Activated naive CD4-positive, alpha-beta T cell treated with anti-CD3 and anti-CD28 coated beads for 36 hours (primary cell): Measurements from ENCODE around the gene CD59. TPM values are rescaled to one million over a fixed set of nuclear protein-coding genes. Genes with fewer than 3 reads are reported as not detected.

Source experiments
- CTCF ChIA-PET: fragments of 350-600 bp; sonication (Branson Sonifier 250); formaldehyde crosslinking; loops from one replicate; lab custom pipeline; 2021; ENCODE audit warnings: antibody characterized with exemption; lab: Charles Lee
- DNase-seq: peaks from one replicate; pipeline ENCODE4 v3.0.0-alpha.2; 2020
- H3K27ac Mint-ChIP-seq: one replicate; pipeline ENCODE4 v1.8.0; 2021; ENCODE audit warnings: mild to moderate bottlenecking, mixed read lengths
- H3K27me3 Mint-ChIP-seq: one replicate; pipeline ENCODE4 v1.8.0; 2021; ENCODE audit warnings: low read depth, mixed read lengths
- H3K36me3 Mint-ChIP-seq: one replicate; pipeline ENCODE4 v1.8.0; 2021; ENCODE audit warnings: low read depth, mixed read lengths
- H3K4me1 Mint-ChIP-seq: one replicate; pipeline ENCODE4 v1.8.0; 2021; ENCODE audit warnings: low read depth, mixed read lengths
- H3K4me3 Mint-ChIP-seq: one replicate; pipeline ENCODE4 v1.8.0; 2021; ENCODE audit warnings: mild to moderate bottlenecking, moderate library complexity, mixed read lengths
- H3K9me3 Mint-ChIP-seq: one replicate; pipeline ENCODE4 v1.8.0; 2021; ENCODE audit warnings: mixed read lengths
- intact Hi-C: fragments of 100-400 bp; cut with micrococcal nuclease; formaldehyde crosslinking; loops from one replicate; pipeline ENCODE4 v1.15.1; 2023
- total RNA-seq, 2 experiments: library from RNA; stranded (reverse); gene quantifications; one replicate each; pipeline ENCODE4 v1.2.3, GENCODE V29; 2021

Gene CD59
- total RNA-seq, 2 experiments from 2014 or later = 59.9 to 61.9 TPM

GRCh38 chr11:33700063-33700501, 36.1 kb downstream of the CD59 start:
- CTCF ChIA-PET = interaction anchor here (0.6 to 0.9 kb wide), 2 partner anchors 8 to 287 kb away, joined by 3 to 5 read pairs; no protein-coding TSS in a partner anchor
- peak overlapping the region; percentile 43 for H3K27ac Mint-ChIP-seq
- peaks cover 7% of the 10 kb centered on the region for H3K4me1 Mint-ChIP-seq
- H3K9me3 Mint-ChIP-seq = no peaks in the 10 kb centered on the region
- H3K4me3 Mint-ChIP-seq = peak overlapping the region; percentile 85
- H3K27me3 Mint-ChIP-seq = peaks cover 8% of the 10 kb centered on the region
- intact Hi-C loops = loop anchor here (1.0 to 10.0 kb wide), 6 partner anchors 36 to 1117 kb away; partner anchors contain the start of genes CAPRIN1, CD59, EIF3M and FBXO3
- no peak for DNase-seq
- H3K36me3 Mint-ChIP-seq = no peaks in the 10 kb centered on the region

GRCh38 chr11:33699515-33700062, 36.6 kb downstream of the CD59 start:
- CTCF ChIA-PET = interaction anchor here (0.6 to 0.9 kb wide), 2 partner anchors 7 to 287 kb away, joined by 3 to 5 read pairs; no protein-coding TSS in a partner anchor
- no peak for DNase-seq
- Mint-ChIP-seq H3K4me3 (peak overlapping the region; percentile 85), H3K36me3 (no peaks in the 10 kb centered on the region), H3K27ac (peak overlapping the region; percentile 43), H3K9me3 (no peaks in the 10 kb centered on the region), H3K27me3 (peaks cover 8% of the 10 kb centered on the region), H3K4me1 (peaks cover 7% of the 10 kb centered on the region)
- intact Hi-C loops = loop anchor here (1.0 to 10.0 kb wide), 6 partner anchors 37 to 1117 kb away; partner anchors contain the start of genes CAPRIN1, CD59, EIF3M and FBXO3

DNA sequence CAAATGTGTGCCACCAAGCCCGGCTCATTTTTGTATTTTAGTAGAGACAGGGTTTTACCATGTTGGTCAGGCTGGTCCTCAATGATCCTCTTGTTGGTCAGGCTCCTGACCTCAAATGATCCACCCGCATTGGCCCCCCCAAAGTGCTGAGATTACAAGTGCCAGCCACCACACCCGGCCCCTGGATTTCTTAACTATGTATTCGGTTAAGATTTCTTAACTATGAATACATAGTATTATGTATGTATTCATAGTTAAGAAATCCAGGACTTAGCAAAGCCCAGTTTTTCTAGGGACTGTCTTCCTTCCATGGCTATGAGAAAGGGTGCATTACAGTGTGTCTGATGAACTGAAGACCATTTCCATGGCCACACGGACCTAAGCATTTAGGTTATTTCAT, 37.3 kb downstream of the CD59 start:
- H3K4me1 Mint-ChIP-seq = peaks cover 7% of the 10 kb centered on the region
- no peak overlapping the region for H3K4me3 Mint-ChIP-seq
- CTCF ChIA-PET = no interaction called here
- H3K27me3 Mint-ChIP-seq = peaks cover 8% of the 10 kb centered on the region
- no peaks in the 10 kb centered on the region for H3K36me3 Mint-ChIP-seq
- no peak overlapping the region for H3K27ac Mint-ChIP-seq
- H3K9me3 Mint-ChIP-seq = no peaks in the 10 kb centered on the region
- DNase-seq = no peak
- intact Hi-C loops = no loop called here

GRCh38 chr11:33697997-33698396, 38.2 kb downstream of the CD59 start:
- no peak overlapping the region for H3K27ac Mint-ChIP-seq
- no peaks in the 10 kb centered on the region for H3K36me3 Mint-ChIP-seq
- H3K4me1 Mint-ChIP-seq = peaks cover 7% of the 10 kb centered on the region
- CTCF ChIA-PET = no interaction called here
- H3K27me3 Mint-ChIP-seq = peaks cover 11% of the 10 kb centered on the region
- intact Hi-C loops = no loop called here
- no peaks in the 10 kb centered on the region for H3K9me3 Mint-ChIP-seq
- no peak overlapping the region for H3K4me3 Mint-ChIP-seq
- DNase-seq = no peak

GRCh38 chr11:33696931-33697638, 39.1 kb downstream of the CD59 start:
- CTCF ChIA-PET = no interaction called here

DNA sequence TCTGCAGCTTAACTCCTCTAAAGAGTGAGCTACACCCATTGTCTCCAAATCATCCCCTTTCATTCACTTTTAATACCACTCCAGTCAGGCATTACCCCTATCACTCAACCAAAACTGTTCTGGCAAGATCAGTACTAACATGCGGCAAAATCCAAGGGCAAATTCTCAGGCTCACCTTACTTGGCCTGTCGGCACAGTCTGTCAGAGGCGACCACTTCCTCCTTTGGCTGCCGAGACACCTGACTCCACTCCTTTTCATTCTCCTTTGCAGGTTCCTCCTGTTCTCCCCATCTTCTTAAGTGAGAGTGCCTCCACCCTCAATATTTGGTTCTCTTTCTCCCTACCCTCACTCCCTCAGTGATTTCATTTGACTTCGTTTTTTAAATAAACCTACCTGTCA, 39.8 kb downstream of the CD59 start:
- peaks cover 11% of the 10 kb centered on the region for H3K27me3 Mint-ChIP-seq
- peaks cover 7% of the 10 kb centered on the region for H3K4me1 Mint-ChIP-seq
- no peak overlapping the region for H3K27ac Mint-ChIP-seq
- no peak overlapping the region for H3K4me3 Mint-ChIP-seq
- H3K9me3 Mint-ChIP-seq = no peaks in the 10 kb centered on the region
- DNase-seq = no peak
- intact Hi-C loops = no loop called here
- CTCF ChIA-PET = no interaction called here
- H3K36me3 Mint-ChIP-seq = no peaks in the 10 kb centered on the region

More at GRCh38 chr11:33696931-33697638, 39.1 kb downstream of the CD59 start:
- H3K9me3 Mint-ChIP-seq = no peaks in the 10 kb centered on the region
- H3K27me3 Mint-ChIP-seq = peaks cover 11% of the 10 kb centered on the region
- H3K36me3 Mint-ChIP-seq = no peaks in the 10 kb centered on the region
- intact Hi-C loops = no loop called here
- no peak overlapping the region for H3K27ac Mint-ChIP-seq
- no peak for DNase-seq
- H3K4me3 Mint-ChIP-seq = no peak overlapping the region
- peaks cover 7% of the 10 kb centered on the region for H3K4me1 Mint-ChIP-seq

DNA sequence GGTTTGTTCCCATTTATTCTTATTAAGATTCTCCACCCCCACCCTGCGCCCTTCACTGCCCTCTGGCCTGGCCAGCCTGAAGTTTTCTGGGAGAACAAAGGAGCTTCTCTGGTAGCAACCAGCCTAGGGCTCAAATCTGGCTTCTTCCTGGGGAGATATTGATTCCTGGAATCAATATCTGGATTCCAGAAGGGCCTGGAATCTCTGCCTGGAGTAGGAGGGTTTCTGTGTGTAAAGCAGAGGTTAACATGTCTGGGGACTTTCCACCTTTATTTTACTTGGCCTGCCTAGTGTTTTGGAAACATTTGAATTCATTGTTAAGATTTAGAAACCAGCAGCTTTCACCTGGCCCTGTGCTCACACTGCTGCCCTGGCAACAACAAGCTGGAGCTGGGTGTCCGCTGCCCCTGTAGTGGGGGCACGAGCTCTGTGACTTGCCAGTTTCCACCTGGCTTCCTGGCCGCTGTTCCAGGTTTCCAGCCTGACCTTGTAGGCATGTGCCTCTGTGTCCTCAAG, 41.1 kb downstream of the CD59 start:
- CTCF ChIA-PET = no interaction called here
- DNase-seq = no peak
- H3K4me3 Mint-ChIP-seq = no peak overlapping the region

DNA sequence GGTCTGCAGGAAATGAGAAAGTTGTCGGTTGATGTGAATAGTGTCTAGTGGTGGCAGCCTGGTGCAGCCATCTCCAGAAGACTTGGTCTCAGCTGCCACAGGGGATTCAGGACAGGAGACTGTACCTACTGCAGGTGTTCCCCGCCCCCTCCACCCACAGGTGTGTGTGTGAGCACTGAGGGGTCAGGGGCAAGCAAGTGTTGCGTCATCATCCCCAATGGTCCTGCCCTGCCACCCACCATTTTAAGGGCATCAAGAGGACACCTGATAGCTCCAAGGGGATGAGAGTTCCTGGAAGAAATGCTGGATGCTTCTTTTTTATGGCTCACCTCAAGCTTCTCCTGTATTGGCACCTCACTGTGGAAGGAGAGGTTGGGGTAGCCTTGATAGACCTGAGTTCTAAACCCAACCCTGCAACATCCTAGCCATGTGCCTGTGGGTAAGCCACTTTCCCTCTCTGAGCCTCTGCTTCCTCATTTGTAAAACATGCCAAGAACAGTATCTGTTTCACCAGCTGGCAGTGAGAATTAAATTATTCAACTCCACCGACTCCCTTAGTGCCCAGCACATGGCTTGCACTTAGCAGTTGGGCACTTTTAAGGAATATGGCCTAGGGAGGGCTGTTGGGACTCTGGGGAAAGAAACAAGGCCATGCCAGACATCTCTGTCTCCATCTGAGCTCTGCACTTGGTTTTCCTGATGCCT, 41.7 kb downstream of the CD59 start:
- Mint-ChIP-seq H3K27ac (no peak overlapping the region), H3K27me3 (peaks cover 7% of the 10 kb centered on the region), H3K4me1 (peaks cover 3% of the 10 kb centered on the region), H3K4me3 (no peak overlapping the region), H3K36me3 (no peaks in the 10 kb centered on the region), H3K9me3 (no peaks in the 10 kb centered on the region)
- CTCF ChIA-PET = interaction anchor here (1.1 kb wide), 1 partner anchor 9 kb away, joined by 6 read pairs; no protein-coding TSS in a partner anchor
- no peak for DNase-seq
- intact Hi-C loops = loop anchor here (5.0 kb wide), 1 partner anchor 72 kb away; no protein-coding TSS in a partner anchor

More for the DNA sequence above, 41.1 kb downstream of the CD59 start:
- intact Hi-C loops = no loop called here
- peaks cover 3% of the 10 kb centered on the region for H3K4me1 Mint-ChIP-seq
- H3K36me3 Mint-ChIP-seq = no peaks in the 10 kb centered on the region
- H3K27ac Mint-ChIP-seq = no peak overlapping the region
- no peaks in the 10 kb centered on the region for H3K9me3 Mint-ChIP-seq
- H3K27me3 Mint-ChIP-seq = peaks cover 11% of the 10 kb centered on the region

GRCh38 chr11:33692541-33692940, 43.7 kb downstream of the CD59 start:
- Mint-ChIP-seq H3K27ac (no peak overlapping the region), H3K4me1 (peaks cover 3% of the 10 kb centered on the region), H3K27me3 (peaks cover 7% of the 10 kb centered on the region), H3K36me3 (no peaks in the 10 kb centered on the region), H3K9me3 (no peaks in the 10 kb centered on the region), H3K4me3 (no peak overlapping the region)
- DNase-seq = no peak
- CTCF ChIA-PET = interaction anchor here (0.8 to 1.0 kb wide), 2 partner anchors 8 to 146 kb away, joined by 3 read pairs; no protein-coding TSS in a partner anchor
- intact Hi-C loops = loop anchor here (5.0 kb wide), 1 partner anchor 70 kb away; no protein-coding TSS in a partner anchor

DNA sequence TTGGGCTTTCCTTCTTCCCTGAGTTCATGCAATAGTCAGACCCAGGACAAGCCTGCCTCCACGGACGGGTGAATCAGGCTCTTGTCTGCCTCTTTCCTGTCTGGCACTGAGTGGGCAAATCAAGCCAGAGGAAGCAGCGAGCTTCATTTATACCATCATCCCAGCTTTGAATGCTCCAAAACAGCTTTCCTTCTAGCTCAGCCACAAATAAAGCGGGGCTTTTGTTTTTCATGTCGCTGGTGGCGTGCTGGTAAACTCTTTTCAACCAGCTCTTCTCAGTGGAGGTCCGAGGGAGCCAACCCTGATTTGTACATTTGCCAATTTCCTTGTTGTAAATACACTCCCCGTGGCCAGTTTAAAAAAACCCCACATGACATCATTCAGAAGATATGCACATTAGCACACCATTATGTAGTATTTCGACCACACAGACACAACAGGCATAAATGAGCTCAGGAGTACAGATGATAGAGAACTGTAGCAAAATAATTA, 44.2 kb downstream of the CD59 start:
- H3K4me1 Mint-ChIP-seq = peaks cover 3% of the 10 kb centered on the region
- CTCF ChIA-PET = interaction anchor here (0.6 to 1.0 kb wide), 3 partner anchors 8 to 145 kb away, joined by 3 read pairs; no protein-coding TSS in a partner anchor
- H3K36me3 Mint-ChIP-seq = no peaks in the 10 kb centered on the region
- DNase-seq = no peak
- H3K4me3 Mint-ChIP-seq = no peak overlapping the region
- no peaks in the 10 kb centered on the region for H3K9me3 Mint-ChIP-seq
- H3K27ac Mint-ChIP-seq = no peak overlapping the region
- peaks cover 7% of the 10 kb centered on the region for H3K27me3 Mint-ChIP-seq
- intact Hi-C loops = loop anchor here (5.0 kb wide), 1 partner anchor 70 kb away; no protein-coding TSS in a partner anchor

DNA sequence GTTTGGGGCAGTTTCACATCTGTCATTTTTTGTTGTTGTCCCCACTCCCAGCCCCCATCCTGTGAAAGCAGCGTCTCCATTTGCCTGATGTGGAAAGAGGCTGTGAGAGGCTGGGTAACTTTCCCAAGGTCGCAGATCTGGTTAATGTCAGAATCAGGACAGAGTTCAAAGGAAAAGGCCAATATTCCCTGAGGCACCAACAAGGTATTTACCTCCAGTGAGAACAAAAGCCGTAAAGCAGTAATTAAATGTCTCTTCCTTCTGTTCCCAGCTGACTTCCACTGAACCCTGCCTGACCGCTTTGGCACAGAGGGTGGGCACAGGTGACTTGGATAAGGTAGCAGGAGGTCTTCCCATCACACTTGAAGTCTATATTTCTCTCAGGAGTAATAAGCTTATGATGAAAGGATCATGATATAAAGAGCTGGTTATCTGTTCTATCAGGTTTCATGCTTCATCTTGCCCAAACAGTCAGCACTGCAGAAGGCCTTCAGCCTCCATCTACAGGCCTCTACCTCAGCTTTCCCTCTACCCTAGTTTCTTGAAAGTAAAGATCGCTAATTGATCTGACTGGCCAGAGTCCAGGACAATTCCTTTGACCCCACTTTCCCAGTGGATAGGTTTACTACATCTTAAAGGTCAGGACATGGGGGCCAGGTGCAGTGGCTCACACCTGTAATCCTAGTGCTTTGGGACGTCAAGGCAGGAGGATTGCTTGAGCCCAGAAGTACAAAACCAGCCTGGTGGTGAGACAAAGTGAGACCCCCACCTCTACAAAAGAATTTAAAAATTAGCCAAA, 45.0 kb downstream of the CD59 start:
- peak overlapping the region; percentile 15 for H3K27ac Mint-ChIP-seq
- no peaks in the 10 kb centered on the region for H3K36me3 Mint-ChIP-seq
- H3K9me3 Mint-ChIP-seq = no peaks in the 10 kb centered on the region
- intact Hi-C loops = loop anchor here (2.0 to 5.0 kb wide), 2 partner anchors 69 to 680 kb away; no protein-coding TSS in a partner anchor
- H3K27me3 Mint-ChIP-seq = peaks cover 6% of the 10 kb centered on the region
- DNase-seq = no peak
- CTCF ChIA-PET = interaction anchor here (0.6 to 1.0 kb wide), 2 partner anchors 116 to 144 kb away, joined by 3 read pairs; no protein-coding TSS in a partner anchor
- H3K4me3 Mint-ChIP-seq = no peak overlapping the region
- H3K4me1 Mint-ChIP-seq = peaks cover 3% of the 10 kb centered on the region
